Erythroblast (primary cell): ENCODE data around the gene DENND2A.

ENCODE experiments used
- GATA1 ChIP-seq: IDR thresholded peaks from 2 replicates; pipeline ENCODE4 v1.6.1; 2011; ENCODE audit warnings: low read depth, mild to moderate bottlenecking, control low read depth, low read length, moderate library complexity
- POLR2A ChIP-seq: IDR thresholded peaks from 2 replicates; pipeline ENCODE4 v1.6.1; 2011; ENCODE audit warnings: mild to moderate bottlenecking, low read length

DNA sequence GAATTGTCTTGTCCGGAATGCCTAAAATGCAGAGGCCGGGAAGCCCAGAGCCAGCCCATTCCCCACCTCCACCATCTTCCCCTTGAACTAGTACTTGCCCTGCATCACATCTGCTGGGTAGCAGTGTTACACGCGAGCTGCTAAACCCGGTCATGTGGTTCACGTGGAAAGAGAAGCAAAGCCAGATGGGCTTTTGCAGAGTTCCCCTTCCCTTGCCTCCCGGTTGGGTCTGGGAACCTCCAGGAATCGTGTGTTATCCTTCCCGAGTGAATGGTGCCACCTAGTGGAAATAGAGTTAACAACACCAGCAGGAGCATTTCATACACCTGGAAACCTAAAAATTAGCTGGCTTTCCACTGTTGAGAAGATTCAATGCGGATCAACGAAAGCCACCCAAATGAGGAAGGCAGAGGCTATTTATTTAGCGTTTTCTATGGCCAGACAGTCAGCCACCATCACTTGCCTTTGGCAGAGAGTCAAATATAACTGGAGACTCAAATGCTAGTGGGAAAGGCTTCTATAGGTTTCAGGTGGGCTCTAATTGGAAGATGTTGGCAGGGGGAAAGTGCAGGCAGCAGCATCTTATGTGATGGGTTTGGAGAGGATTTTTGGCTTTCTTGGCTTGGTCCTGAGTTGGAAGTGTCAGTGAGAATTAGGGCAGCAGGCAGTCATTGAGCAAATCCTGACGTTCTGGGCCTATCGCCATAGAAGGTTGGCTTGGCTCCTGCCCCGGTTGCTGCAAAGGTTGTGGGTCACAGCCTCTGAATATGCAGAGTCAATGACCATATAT lies 12.9 kb upstream of the DENND2A start:
- TF ChIP-seq POLR2A (no peak), GATA1 (no peak)
